PFSK-1 (cell line): ENCODE results near the gene OPA1.

Experiments
- FOXP2 ChIP-seq: optimal IDR thresholded peaks from 2 replicates; pipeline ENCODE3; 2011; ENCODE audit warnings: borderline replicate concordance, control low read depth, inconsistent platforms; ENCODE audit not compliant: insufficient read depth; ENCODE audit errors: extremely low read length, extremely low read depth
- POLR2AphosphoS5 ChIP-seq: IDR thresholded peaks from 2 replicates; pipeline ENCODE4 v1.6.1; 2012; ENCODE audit warnings: low read depth, mild to moderate bottlenecking, control low read depth, low read length, moderate library complexity
- REST ChIP-seq, 2 experiments: IDR thresholded peaks; 2 replicates each; pipeline versions ENCODE4 v1.6.1 to v1.8.0; 2011 to 2012; ENCODE audit warnings: low read depth in 2 of 2, low read length in 2 of 2, control low read depth in 1 of 2, inconsistent platforms in 1 of 2, mild to moderate bottlenecking in 1 of 2, moderate library complexity in 1 of 2; ENCODE audit not compliant: insufficient read depth in 1 of 2
- SIN3A ChIP-seq: IDR thresholded peaks from 2 replicates; pipeline ENCODE4 v1.6.1; 2012; ENCODE audit warnings: mild to moderate bottlenecking, low read length, moderate library complexity, borderline replicate concordance; ENCODE audit not compliant: insufficient read depth
- TAF1 ChIP-seq: IDR thresholded peaks from 2 replicates; pipeline ENCODE4 v1.6.1; 2012; ENCODE audit warnings: low read length, control low read depth, borderline replicate concordance; ENCODE audit not compliant: insufficient read depth

GRCh38 chr3:193574488-193575070 lies 18.4 kb upstream of the OPA1 start:
- TF ChIP-seq TAF1 (no peak), SIN3A (no peak), POLR2AphosphoS5 (no peak), REST (IDR thresholded peaks at IDR 0.05; ENCODE audit: insufficient read depth in 1 of 2, low read depth in 2 of 2, low read length in 2 of 2) (no peak), FOXP2 (no peak)
